GM19351 (cell line): Measurements from ENCODE around the gene GREM1.

Experiments
- ATAC-seq: cut with Tn5 transposase; IDR thresholded peaks from one replicate; pipeline ENCODE4 v1.9.1; 2021; ENCODE audit warnings: mild to moderate bottlenecking, moderate library complexity; ENCODE audit not compliant: unreplicated experiment

Gene GREM1

DNA sequence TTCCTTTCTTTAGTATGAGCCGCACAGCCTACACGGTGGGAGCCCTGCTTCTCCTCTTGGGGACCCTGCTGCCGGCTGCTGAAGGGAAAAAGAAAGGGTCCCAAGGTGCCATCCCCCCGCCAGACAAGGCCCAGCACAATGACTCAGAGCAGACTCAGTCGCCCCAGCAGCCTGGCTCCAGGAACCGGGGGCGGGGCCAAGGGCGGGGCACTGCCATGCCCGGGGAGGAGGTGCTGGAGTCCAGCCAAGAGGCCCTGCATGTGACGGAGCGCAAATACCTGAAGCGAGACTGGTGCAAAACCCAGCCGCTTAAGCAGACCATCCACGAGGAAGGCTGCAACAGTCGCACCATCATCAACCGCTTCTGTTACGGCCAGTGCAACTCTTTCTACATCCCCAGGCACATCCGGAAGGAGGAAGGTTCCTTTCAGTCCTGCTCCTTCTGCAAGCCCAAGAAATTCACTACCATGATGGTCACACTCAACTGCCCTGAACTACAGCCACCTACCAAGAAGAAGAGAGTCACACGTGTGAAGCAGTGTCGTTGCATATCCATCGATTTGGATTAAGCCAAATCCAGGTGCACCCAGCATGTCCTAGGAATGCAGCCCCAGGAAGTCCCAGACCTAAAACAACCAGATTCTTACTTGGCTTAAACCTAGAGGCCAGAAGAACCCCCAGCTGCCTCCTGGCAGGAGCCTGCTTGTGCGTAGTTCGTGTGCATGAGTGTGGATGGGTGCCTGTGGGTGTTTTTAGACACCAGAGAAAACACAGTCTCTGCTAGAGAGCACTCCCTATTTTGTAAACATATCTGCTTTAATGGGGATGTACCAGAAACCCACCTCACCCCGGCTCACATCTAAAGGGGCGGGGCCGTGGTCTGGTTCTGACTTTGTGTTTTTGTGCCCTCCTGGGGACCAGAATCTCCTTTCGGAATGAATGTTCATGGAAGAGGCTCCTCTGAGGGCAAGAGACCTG, 13.2 kb downstream of the GREM1 start:
- ATAC-seq = no peak

DNA sequence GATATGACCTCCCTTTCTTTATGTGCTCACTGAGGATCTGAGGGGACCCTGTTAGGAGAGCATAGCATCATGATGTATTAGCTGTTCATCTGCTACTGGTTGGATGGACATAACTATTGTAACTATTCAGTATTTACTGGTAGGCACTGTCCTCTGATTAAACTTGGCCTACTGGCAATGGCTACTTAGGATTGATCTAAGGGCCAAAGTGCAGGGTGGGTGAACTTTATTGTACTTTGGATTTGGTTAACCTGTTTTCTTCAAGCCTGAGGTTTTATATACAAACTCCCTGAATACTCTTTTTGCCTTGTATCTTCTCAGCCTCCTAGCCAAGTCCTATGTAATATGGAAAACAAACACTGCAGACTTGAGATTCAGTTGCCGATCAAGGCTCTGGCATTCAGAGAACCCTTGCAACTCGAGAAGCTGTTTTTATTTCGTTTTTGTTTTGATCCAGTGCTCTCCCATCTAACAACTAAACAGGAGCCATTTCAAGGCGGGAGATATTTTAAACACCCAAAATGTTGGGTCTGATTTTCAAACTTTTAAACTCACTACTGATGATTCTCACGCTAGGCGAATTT, 14.9 kb downstream of the GREM1 start:
- no peak for ATAC-seq

- no peak for ATAC-seq
These were observed 15.5 kb downstream of the GREM1 start for GRCh38 chr15:32733281-32733680.

- no peak for ATAC-seq
These were observed 18.3 kb downstream of the GREM1 start for GRCh38 chr15:32735989-32736700.

DNA sequence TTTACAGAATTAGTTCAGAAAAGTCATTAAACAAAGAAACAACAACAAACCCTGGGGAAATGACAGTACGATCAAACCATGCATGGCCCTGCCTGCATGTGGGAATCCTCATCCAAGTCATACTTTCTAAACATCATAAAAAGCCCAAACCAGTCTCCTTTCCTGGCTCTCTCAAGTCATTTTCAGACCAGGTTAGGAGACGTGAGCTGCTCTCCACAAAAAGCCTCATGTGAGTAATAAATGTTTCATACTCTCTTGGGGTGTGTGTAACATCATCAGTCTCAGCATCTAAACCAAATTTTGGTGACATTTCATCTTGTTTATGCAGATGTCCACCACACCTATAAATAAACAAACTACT, 18.9 kb downstream of the GREM1 start:
- ATAC-seq = no peak

DNA sequence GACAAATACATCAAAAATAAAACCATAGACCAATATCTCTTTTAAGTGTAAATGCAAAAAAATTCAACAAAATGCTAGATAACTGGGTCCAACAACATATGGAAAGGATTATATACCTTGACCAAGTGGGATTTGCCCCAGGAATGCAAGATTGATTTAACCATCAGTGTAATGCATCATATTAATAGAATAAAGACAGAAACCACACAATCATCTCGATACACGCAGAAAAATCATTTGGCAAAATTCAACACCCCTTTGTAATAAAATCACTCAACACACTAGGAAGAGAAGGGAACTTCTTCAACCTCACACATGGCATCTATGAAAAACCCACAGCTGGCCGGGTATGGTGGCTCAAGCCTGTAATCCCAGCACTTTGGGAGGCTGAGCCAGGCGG, 19.5 kb downstream of the GREM1 start:
- no peak for ATAC-seq

DNA sequence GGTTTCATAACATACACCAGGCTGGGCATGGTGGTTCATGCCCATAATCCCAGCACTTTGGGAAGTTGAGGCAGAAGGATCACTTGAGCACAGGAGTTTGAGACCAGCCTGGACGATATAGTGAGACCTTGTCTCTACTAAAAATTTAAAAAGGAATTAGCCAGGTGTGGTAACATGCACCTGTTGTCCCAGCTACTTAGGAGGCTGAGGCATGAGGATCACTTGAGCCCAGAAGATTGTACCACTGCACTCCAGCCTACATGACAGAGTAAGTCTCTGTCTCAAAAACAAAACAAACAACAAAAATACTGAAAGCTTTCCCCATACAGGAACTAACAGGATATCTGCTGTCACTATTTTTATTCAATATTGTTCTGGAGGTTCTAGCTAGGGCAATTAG, 20.9 kb downstream of the GREM1 start:
- no peak for ATAC-seq

DNA sequence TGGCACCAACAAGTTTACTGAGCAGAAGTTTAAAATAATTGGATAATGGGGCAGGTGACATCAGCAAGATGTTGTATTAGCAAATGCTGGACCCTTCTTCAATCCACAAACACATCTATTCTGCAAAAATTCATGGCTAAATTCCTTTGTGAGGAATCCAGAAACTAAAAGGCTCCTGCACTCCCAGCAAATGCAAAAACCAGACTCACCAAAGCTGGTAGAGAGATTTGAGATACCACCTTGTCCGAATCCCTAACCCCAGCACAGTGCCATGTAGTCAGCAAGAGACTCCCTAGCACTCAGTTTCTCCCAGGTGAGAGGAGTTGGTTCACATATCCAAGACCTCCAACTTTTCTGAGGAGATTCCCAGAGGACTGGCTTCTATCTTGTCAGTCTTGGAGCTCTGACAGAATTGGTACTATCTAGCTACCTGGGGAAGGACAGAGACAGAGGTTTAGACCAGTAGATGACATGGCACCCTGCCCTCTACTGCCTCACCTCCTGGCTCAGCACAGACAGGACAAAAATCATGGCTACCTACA, 21.8 kb downstream of the GREM1 start:
- ATAC-seq = no peak

DNA sequence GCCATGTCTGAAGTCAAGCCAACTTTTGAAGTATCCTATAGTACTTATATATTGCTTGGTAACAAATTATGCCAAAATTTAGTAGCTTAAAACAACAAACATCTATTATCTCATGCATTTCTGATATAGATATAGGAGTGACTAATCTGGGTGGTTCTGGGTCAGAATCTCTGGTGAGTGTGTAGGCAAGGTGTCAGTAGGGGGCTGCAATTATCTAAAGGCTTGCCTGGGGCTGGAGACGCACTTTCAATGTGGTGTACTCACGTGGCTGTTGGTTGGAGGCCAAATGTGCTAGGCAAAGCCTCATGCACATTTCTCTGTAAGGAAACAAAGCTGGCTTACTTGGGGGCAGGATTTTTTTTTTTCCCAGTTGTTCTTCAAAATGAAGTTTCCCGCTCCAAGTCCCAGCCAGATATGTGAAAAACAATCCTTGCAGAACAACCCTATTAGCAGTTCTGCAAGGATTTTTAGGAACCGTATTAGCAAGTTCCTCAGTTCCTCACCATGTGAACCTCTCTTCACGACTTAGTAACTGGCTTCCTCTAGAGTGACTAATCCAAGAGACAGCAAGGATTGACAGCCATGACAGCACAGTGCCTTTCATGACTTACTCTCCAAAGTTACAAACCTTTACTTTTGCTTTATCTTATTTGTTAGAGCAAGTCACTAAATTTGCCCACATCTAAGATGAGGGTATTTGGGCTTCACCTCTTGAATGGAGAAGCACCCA, 25.8 kb downstream of the GREM1 start:
- no peak for ATAC-seq

- ATAC-seq = no peak
These were observed 28.5 kb downstream of the GREM1 start for GRCh38 chr15:32746116-32746857.

- ATAC-seq = no peak
These were observed 30.1 kb downstream of the GREM1 start for GRCh38 chr15:32747921-32748342.

DNA sequence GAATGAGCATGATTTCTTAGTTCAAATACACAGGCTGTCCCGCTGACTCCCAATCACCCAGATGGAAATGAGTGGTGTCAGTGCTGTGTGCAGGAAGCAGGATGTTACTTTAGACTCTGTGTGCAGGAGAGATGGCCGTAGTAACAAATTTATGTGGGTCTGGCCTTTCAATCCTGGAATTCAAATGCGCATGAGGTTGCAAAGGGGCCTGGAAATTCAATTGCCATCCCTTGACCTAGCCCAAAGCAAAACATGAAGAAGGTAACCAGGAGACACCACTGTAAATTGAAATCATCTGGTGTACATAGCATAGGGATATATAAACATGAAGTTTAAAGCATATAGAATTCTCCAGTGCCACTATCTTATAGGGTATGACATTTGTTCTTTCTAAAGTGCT, 33.2 kb downstream of the GREM1 start:
- ATAC-seq = no peak

GRCh38 chr15:32757426-32757825, 39.6 kb downstream of the GREM1 start:
- no peak for ATAC-seq

GRCh38 chr15:32763295-32763694, 45.5 kb downstream of the GREM1 start:
- peak; percentile 68 for ATAC-seq

DNA sequence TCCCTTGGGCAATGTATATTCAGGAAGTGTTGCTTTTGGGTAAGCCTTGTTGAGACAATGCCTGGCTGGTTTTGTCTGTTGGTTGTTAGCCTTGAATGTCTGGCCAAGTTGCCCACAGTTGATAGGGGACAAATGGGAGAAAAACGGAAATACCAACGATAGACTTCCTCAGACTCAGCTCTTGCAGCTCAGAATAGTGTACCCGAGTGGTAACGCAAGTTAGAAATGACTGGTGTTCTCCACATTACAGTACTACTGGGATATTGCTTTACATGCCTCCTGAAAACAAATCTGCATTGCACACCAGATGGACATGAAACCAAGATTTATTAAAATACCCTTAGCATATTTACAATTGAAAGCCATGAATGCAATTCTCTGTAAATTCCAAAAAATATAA, 47.4 kb downstream of the GREM1 start:
- ATAC-seq = no peak

- no peak for ATAC-seq
These were observed 48.3 kb downstream of the GREM1 start for GRCh38 chr15:32766101-32766500.

DNA sequence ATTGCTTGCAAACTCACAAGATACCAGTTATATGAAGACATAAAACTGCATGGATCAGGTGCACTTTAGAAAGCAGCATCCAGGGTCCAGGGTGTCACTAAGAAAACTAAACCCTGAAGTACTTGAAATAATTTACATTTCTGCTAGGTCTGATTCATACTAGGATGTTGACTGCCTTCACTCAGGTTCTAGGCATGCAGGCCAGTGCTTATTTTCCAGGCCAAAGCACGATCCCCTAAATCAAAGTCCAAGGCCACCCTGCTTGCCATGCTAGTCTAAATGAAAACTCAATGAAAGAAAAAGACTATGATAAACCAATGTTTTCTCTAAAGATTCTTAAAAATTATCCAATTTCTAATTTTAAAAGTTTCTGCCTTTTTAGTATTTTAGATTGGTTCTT, 49.4 kb downstream of the GREM1 start:
- ATAC-seq = no peak

DNA sequence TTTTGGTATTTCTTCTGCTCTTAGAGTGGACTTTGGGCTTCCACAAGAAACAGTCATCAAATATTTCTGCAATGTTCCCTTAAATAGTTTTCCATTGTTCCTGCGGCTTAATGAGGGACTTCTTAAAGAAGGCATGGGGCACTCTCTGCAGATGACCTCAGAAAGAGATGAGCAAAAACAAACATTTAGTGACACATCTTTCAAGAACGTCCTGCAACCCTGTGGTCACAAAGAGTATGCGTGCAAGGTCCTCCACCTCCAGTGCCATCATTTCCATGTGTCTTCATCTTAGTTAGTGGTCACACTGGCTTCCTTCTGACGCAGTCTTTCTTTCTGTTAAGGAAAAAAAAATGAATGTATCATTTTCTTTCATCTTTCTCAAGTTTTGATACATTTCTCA, 56.2 kb downstream of the GREM1 start:
- ATAC-seq = no peak

- no peak for ATAC-seq
These were observed 57.3 kb downstream of the GREM1 start for GRCh38 chr15:32775103-32775502.
